ENCODE measurements around the gene GIPC2. TPM values are rescaled to one million over a fixed set of nuclear protein-coding genes. Genes with fewer than 3 reads are reported as not detected.

The GIPC2 gene, protein sequence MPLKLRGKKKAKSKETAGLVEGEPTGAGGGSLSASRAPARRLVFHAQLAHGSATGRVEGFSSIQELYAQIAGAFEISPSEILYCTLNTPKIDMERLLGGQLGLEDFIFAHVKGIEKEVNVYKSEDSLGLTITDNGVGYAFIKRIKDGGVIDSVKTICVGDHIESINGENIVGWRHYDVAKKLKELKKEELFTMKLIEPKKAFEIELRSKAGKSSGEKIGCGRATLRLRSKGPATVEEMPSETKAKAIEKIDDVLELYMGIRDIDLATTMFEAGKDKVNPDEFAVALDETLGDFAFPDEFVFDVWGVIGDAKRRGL
- total RNA-seq, result 0.18 and 0.97 TPM in 2 replicates

DNA sequence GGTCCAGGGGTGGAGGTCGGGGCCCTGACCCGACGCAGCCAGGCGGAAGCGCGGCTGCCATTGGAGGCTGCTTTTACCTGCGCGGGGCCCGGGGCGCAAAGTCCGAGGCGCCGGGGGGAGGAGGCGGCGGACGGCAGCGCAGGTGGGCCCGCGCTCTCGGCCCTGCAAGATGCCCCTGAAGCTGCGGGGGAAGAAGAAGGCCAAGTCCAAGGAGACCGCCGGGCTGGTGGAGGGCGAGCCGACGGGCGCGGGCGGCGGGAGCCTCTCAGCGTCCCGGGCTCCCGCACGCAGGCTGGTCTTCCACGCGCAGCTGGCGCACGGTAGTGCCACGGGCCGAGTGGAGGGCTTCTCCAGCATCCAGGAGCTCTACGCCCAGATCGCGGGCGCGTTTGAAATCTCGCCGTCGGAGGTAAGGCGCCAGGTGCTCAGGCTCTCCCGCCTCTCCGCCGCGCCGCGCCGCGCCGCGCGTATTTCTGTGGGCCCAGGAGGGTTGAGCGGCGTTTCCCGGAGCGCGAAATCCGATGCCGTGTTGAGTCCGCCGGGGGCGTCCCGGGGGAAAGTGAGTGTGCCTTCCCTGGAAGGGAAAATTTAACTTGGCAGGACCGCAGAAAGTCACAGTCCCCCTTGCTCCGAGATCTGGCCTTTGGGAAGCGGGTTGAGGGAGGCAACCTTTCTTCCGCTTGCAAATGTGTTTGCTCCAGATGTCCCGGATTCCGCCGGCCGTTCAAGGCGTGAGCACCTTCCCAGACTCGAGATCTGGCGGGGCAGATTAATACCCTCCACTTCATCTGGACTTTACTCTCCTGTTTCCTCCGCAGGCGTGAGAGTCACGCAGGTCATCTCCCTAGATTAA lies at the start of gene GIPC2:
GIPC2 (plus strand) TSS at position 41 of the 853 bp plus-strand sequence; CDS start at position 170, 129 bp downstream.

GRCh38 chr1:78004719-78005447 lies 40.9 kb upstream of the GIPC2 start, which contains the start of gene DNAJB4:
DNAJB4 (plus strand) TSS chr1:78004939; CDS start chr1:78005111, 172 bp downstream.

Other genes with a start within 250 kb of the GIPC2 start
- 12.5 and 26.5 TPM in 2 replicates for gene NEXN, start 157.3 kb upstream of the GIPC2 start, total RNA-seq
- 44.2 and 47.7 TPM in 2 replicates for gene FUBP1, start 66.9 kb upstream of the GIPC2 start, total RNA-seq
- gene DNAJB4, start 41.0 kb upstream of the GIPC2 start, total RNA-seq, result 120 and 134 TPM in 2 replicates